NCI-H2107 treated with DMSO at 0.1 percent for 48 hours (cell line): Measurements from ENCODE around the gene ADAM10.
"Not testable (repeated sequence)": the region's sequence is repeated elsewhere in the genome, so short reads cannot be mapped to it uniquely, and the experiment has no call there.

ENCODE experiments used
- DNase-seq: peaks from one replicate; lab custom pipeline; 2025; ENCODE audit not compliant: unreplicated experiment; lab: John Stamatoyannopoulos, UW

Gene ADAM10

GRCh38 chr15:58622877-58623276 is 126.6 kb downstream of the ADAM10 start:
- no peak for DNase-seq

GRCh38 chr15:58620268-58620667 is 129.2 kb downstream of the ADAM10 start:
- not testable (repeated sequence) for DNase-seq

GRCh38 chr15:58616171-58616570 is 133.3 kb downstream of the ADAM10 start:
- DNase-seq: no peak

GRCh38 chr15:58611731-58612676 is 137.5 kb downstream of the ADAM10 start:
- no peak for DNase-seq

GRCh38 chr15:58608711-58609110 is 140.8 kb downstream of the ADAM10 start:
- DNase-seq: no peak

GRCh38 chr15:58608129-58608590 is 141.3 kb downstream of the ADAM10 start:
- no peak for DNase-seq

GRCh38 chr15:58606577-58607080 is 142.9 kb downstream of the ADAM10 start:
- no peak for DNase-seq

- DNase-seq: no peak
These were observed 143.5 kb downstream of the ADAM10 start for GRCh38 chr15:58605931-58606530.

- DNase-seq: no peak
These were observed 145.0 kb downstream of the ADAM10 start for GRCh38 chr15:58604455-58604923.

- DNase-seq: not testable (repeated sequence)
These were observed 145.6 kb downstream of the ADAM10 start for GRCh38 chr15:58603927-58604326.

- DNase-seq: no peak
These were observed 146.7 kb downstream of the ADAM10 start for GRCh38 chr15:58602823-58603222.

GRCh38 chr15:58598829-58599210 is 150.7 kb downstream of the ADAM10 start:
- DNase-seq: no peak

- DNase-seq: no peak
These were observed 151.3 kb downstream of the ADAM10 start for GRCh38 chr15:58597943-58598828.

- DNase-seq: no peak
These were observed 153.8 kb downstream of the ADAM10 start for GRCh38 chr15:58595516-58596263.

- no peak for DNase-seq
These were observed 154.6 kb downstream of the ADAM10 start for GRCh38 chr15:58594898-58595297.

GRCh38 chr15:58593870-58594269 is 155.6 kb downstream of the ADAM10 start:
- DNase-seq: no peak

GRCh38 chr15:58590926-58591325 is 158.6 kb downstream of the ADAM10 start:
- DNase-seq: no peak

GRCh38 chr15:58590236-58590635 is 159.3 kb downstream of the ADAM10 start:
- no peak for DNase-seq

- DNase-seq: no peak
These were observed 160.5 kb downstream of the ADAM10 start for GRCh38 chr15:58589047-58589446.

- no peak for DNase-seq
These were observed 161.4 kb downstream of the ADAM10 start for GRCh38 chr15:58588096-58588495.
